Left forelimb (tissue), 1 donor: ENCODE results near the gene SNRPA1.
"Not testable (repeated sequence)": the region's sequence is repeated elsewhere in the genome, so short reads cannot be mapped to it uniquely, and the experiment has no call there.

Experiments used
- DNase-seq: peaks from one replicate; pipeline ENCODE4 v3.0.0-alpha.2; 2018; ENCODE audit warnings: low spot score

SNRPA1 gene

DNA sequence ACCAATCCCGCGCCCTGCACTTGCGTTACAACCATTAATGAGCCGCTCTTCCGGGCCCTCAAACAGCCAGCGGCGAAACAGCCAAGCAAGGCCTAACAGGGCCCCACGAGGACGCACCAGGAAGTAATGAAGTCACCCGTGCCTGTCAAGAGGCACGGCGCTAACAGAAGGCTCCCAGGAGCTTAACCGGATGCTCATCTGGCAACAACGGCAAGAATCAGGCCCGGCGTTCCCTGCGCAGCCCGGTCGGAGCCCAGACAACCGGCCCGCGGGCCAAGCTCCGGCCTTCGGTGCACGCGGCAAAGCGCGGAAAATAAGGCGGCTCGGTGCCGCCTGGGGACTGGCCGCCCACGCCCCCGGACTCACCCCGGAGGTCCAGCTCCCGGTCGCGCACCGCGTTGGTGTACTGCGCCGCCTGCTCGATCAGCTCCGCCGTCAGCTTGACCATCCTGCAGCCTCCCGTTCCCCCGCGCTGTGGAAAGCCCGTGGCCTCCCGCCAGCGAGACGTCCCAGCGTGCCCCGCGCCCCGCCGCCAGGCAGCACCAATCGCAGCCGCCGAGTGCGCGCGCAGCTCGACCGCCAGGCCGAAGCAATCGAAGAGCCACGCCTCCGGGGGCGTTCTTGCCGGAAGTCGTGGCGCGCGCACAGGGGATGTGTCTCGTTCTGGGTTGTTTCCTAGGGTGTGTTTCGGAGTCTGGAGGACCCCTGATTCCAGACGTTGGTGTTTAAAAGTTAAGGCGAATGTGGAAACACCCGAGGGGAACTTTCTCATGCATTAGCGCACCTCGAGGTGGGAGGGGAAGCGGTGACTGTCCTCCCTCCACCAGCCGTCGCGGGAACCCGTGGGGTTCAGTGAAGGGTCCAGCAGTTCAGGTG, at the start of gene SNRPA1:
SNRPA1 (minus strand) TSS at position 518 of the 876 bp plus-strand sequence; CDS start at position 448, 70 bp downstream.
- peak; percentile 99 for DNase-seq

DNA sequence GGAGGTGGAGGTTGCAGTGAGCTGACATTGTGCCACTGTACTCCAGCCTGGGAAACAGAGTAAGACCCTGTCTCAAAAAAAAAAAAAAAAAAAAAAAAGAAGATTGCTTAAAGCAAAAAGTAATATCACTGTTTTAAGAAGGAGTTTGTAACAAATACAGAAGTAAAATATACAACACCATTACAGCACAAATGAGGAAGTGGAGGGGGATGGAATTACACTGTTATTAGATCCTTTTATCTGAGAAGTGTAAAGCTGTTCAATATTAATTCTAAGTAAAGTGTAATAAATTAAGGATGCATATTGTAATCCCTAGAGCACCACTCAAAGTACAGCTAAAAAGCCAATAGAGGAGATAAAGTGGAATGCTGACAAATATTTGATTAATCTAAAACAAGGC, 47.0 kb upstream of the SNRPA1 start:
- DNase-seq = no peak

DNA sequence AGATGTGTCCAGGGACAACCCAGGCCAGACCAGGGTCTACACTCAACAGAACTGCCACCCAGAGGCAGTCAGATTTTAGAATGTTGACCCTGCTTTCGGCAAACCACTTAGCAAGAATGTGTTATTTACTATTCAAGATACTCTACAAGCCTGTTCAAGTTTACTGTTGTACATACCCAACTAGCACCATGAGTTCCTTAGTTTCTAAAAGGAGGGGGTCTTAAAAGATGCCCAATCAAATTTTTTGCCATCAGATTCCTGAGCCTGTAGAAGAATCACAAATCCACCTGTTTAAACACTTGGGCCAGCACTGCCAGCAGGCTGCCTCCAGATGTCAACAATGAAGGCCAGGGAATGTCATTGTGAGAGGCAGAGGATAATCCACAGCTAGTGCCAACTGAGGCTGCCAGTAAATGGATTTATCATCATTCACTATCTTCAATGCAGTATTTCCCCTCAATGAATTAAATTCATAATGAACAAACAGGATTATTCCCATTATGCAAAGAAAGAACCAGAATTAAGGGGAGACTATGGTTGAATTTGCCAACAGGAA, 43.5 kb upstream of the SNRPA1 start:
- no peak for DNase-seq

DNA sequence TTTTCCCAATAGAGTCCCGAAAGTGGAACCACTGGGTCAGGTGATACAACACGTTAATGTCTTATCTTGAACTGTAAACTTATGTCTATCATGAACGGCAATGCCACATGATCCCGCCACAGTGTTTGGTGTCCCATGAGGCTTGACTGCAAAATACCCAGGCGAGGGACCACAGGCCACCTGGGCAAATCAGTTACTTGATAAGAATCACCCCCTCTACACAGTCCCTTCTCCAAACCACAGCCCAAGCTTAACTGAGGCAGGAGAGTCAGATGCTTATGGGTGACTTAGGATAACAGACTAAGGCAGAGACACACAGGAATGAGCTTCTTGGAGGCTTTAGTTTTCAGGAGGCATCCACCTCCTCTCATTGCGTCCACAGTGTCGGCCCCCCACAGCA, 42.9 kb upstream of the SNRPA1 start:
- no peak for DNase-seq

DNA sequence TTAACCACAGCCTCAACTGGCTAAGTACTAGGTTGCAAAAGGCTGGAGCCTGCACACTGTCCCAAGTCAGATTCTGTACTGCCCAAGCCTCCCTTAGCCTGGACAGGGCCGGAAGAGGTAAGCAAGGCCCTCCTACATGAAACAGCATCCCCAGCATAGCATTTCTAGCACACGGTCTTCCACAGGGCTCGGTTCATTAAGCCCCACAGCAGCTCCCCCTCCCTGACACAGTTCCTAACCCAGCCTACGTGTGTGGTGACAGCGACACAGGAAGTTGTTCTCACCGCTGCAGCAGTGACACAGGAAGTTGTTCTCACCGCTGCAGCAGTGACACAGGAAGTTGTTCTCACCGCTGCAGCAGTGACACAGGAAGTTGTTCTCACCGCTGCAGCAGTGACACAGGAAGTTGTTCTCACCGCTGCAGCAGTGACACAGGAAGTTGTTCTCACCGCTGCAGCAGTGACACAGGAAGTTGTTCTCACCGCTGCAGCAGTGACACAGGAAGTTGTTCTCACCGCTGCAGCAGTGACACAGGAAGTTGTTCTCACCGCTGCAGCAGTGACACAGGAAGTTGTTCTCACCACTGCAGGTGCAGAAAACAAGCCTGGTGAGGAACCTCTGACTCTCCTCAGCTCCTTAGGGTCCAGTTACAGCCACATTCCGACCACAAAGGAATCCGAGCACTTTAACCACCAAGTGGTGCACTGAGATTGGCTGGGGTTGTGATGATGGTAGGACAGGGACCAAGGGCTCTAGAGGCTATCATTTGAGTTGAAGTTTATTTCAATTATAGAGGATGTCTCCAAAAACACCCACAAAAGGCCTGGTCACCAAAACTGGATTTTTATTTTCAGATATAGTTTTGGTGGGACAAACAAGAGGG, 39.1 kb upstream of the SNRPA1 start:
- DNase-seq = not testable (repeated sequence)

DNA sequence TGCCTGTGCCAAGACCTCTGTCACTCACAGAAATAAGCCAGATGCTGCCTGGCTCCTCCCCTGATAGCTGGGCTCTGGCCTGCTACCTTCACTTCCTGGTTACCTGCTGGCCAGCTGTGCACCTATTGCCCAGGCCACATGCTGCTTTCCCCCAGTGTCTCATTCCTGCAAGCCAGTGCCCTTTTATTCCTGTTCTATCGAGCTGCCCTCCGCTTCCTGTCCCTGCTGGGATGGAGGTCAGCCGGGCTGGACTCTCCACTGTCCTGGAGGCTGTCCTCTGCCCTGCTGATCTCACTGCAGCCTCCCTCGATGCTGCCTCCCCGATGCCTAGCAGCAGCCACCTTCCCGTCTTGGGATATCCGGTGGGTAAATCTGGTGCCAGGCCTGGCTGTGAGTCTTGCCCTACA, 37.0 kb upstream of the SNRPA1 start:
- no peak for DNase-seq

DNA sequence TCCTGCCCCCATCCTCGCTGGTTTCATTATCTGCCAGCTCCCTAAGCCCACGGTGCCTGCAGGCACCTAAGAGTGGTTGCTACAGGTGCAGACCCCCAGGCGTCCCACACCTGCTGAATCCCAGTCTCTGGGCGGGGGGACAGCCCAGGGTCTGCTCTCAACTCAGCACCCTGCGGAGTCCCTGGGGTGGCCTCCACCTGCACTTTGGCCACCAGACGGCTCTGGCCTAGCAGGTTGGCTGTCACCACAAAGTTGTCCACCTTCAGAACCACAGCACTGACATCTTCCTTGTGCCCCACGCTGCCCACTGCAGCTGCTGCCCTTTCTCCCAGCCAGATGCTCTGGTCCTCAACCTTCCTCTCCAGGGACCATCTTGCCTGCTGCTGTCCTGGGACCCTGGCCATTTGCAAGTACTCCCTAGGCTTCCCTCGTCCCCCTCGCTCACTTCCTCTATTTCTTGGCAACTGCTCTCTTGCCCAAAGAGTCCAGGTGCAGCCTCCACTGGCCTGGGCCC, 34.9 kb upstream of the SNRPA1 start:
- DNase-seq = no peak

DNA sequence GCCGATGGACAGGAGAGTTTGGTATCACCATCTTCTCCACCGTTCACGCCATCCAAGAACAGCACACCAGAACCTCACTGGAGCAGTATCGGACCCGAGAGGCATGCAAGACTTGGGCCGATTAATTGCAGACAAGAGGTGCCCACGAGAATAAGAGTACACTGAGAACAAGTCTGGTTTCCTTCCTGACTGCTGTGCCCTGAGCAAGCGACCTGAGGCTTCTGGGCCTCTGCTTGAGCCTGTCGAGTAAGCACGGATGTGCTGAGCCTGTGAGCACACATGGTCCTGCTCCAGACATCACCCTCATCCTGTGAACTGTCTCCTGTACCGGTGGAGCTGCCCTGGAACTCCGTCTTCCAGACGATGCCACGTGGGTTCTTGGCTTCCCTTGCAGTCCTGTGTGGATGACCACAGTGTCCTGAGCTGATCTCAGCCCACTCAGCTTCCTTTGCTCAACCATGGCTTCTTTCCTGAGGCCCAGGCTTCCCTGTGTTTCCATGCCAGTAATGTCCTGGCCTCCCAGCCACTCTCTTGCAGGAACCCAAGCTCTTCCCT, 34.3 kb upstream of the SNRPA1 start:
- peak; percentile 17 for DNase-seq

DNA sequence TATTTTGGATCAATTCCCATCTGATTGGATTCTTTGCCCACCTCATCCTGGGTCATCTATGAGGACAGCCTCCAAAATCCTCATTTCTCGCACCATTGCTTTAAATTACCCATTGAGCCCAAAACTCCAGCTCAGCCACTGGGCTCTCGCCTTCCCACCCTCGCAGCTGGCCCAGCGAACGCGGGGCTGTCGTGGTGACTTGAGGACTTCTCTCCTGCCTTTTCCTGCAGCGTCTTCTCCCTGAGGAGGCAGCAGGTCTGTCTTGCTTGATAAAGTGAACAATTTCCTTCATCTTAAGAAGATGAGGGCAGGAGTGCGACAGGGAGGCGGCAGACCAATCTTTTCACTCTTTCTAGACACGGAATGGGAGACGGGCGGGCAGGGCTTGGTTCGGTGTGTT, 33.0 kb upstream of the SNRPA1 start:
- DNase-seq = no peak

DNA sequence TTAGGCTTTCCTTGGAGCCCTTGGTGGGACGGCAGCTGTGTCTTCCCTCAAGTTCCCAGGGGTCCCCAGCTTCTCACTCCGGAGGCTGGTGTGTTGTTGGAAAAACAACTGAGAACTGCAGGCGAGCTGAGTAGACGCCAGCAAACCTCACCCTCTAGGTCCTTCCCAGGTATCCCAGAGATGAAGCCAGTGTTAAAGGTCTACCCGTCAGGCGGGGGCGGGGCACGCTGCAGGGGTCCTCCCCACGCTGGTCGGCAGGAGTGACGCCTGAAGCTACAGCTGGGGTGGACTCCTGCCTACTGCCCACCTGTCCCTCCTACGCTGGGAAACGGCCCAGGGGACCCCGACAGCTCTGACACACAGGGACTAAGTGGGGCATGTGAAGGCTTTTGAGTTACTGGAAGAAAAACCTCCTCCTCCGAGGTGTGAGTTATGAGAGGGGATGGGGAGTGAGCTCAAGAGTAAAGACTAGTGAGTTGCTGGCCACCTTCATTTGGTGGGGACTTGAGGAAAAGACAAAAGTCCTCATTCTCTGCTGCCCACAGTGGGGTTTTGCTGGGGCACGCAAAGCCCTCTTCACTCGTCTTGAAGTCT, 32.2 kb upstream of the SNRPA1 start:
- no peak for DNase-seq

DNA sequence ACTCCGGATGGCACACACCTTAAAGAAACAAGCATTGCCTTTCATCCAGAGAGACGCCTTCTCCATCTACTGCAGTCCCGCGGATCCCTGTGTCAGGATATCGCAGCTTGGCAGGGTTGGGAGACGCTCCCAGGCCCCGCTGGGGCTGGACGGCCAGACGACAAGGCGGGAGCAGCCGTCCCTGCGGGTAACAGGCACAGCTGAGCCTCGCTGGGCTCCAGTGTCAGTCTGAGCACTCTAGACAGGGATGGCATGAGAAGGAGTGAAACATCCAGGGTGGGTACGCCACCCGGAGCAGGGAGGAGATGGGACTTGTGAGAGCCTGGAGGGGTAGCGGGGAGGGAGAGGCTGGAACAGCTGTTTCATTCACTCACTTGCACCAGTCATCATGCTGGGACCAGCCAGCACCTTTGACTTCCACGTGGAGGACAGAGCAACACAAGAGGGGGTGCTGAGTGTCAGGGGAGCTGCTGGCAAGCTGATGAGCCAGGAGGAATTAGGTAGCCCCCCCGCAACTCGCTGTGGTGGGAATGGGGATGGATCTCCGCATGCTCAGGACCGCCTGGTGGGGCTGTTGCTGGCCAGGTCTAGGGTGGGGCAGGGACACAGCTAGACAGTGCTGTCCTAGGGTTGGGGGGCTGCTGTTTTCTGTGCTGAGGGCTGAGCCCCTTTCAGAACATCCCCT, 31.6 kb upstream of the SNRPA1 start:
- DNase-seq = no peak

DNA sequence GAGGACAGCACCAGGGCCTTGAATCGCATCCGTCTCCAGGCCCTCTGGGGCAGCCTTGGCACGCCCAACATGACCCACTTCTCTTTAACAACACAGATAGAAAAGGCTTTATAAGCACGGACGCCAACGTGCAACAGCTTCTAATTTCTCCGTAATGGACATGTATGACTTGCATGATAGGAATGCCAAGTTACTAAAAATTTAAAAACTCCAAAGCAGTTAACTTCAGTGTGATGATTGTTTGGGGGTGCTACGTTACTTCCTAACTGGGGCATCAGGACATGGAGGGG, 30.9 kb upstream of the SNRPA1 start:
- no peak for DNase-seq

DNA sequence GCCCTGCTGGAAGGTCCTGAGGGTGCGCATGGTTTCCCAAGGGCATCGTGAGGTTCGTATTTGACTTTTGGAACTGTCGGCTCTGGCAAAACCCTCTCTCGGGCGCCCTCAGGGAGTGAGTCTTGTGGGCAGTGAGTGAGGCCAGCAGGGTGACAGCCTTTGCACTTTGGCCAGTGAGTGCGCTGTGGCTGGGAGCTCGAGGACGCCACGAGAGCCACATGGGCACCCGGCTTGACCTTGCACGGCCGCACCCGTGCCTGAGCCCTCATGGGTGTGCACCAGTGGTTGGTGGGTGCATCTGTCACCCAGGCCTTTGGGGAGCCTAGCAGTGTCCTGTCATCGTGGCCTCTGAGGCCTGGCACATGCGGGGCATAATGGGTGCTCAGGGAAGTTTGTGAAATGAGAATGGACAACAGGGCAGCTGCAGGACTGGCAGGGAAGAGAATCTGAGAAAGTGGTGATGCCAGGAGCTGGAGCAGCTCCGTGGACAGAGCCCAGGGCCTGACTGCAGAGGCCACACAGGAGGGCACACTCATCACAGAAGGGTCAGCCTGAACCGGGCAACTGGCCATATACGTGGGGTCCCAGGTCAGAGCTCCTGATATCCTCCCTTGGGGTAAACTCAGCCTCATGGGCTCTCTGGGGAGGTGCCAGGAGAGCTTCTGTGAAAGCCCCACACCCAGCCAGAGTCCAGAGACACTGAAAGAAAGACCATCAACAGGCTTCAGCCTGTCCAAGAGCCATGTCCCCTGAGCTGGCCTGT, 30.4 kb upstream of the SNRPA1 start:
- DNase-seq = no peak

DNA sequence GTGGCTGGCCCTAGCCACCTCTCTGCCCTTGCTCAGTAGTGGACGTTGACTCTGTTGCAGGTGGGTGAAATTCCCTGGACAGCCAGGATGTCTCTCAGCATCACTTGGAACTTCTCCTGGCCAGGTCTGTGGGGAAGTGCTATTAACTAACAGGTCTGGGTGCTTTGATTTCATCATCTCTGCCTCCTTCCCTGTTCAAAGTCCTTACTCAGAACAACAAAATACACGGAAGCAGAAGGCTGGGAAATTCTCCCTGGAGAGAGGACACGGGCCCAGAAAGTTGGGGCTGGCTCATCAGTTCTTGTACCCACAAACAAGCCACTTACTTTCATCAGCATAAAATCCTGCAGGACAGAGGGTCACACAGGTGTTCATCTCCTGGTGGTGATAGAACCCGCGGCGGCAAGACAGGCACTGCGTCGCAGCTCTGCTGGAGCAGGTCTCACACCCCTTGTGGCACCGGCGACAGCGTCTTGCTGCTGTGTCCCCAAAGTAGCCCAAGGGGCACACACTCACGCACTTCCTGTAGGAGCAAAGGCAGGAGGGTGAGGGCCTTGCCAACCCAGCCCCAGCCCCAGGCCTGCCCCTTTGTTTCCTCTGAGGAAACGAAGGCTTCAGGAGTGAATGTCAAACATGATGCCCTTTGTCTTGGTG, 29.6 kb upstream of the SNRPA1 start:
- DNase-seq = peak; percentile 33

DNA sequence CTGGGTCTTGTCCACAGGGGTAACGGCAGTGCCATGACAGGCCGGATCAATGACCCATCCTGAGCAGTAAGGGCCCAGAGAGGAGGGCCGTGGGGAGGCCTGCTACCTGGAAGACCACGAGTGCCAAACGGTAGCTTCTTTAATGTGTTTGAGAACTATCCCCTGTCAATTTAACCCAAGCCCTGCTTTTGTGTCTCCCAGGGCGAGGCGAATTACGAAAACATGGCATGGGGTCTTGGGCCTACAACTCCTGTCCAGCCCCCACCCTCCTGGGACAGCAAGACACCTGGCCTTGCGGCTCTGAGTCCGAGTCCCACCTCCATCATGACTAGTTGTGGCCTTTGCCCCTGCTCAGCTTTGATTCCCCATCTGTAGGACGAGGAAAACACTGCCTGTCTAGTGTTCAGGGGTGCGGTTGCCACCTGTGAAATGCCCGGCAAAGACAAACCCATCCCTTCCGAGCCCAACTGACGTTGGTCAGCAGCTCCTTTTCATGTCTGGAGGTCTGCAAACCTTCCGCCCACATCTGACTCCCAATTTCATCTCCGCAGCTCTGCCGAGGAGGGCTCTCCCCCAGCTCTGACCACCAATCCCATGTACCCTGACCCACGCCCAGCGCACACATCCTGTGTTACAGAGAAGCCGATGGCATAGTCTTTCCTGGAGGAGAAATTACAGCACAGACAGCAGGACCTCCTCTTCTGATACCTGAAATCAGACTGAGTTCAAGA, 28.9 kb upstream of the SNRPA1 start:
- peak; percentile 58 for DNase-seq

DNA sequence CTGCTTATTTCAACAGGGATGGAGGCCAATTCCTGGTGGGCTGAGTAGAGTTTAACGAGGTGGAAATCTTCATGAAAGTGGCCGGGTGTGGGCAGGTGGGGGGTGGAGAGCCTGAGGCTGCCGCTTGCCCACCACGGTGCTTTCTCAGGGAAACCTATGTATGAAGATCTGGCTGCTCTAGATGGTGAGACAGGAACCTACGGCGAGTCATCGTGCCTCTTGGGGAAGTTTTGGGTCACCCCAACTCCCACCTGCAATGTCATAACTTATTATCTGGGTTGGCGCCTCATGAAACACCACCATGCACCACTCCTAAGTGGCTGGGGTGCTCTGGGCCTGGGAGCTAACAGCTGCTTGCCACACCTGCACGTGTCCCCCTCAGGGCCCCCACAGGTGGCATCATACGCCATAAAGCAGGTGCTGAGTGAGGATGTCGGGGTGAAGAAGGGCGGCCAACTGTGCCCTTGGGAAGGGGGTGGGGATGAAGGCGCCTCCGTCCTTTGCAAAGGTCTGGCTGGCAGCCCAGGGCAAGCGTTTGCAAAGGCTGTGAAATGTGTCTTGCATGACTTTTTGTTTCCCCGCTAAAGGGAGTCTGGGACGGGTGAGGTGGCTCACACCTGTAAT, 27.9 kb upstream of the SNRPA1 start:
- no peak for DNase-seq

DNA sequence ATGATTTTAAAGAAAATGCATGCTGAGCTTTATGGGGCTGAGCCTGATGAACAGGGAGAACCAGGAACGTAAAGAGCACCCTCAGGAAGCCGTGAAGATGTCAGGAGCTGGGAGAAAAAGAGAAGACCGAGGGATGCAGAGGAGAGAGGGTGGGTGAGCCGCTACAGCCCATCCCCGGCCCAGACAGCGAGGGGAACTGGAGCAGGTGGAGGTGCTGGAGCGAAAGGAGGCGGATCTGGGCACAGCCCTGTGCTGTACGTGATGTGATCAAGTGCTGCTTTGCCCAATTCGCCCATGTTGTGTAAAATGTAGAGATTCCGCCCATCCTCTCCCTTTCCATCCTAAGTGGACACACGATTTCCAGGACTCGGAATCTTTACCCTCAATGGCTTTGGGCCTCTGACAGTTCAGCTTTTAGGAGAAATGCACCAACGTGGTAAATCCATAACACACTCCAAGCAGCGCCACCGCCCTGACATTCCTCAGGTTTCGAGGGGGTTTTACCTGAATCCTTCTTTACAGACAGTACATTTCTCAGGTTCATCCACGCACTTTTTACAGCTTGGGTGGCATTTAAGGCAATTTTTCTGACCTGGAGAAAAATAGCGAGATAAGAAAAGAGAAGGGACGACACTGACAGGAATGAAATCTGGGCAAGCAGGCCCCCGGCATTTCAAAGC, 27.1 kb upstream of the SNRPA1 start:
- no peak for DNase-seq

DNA sequence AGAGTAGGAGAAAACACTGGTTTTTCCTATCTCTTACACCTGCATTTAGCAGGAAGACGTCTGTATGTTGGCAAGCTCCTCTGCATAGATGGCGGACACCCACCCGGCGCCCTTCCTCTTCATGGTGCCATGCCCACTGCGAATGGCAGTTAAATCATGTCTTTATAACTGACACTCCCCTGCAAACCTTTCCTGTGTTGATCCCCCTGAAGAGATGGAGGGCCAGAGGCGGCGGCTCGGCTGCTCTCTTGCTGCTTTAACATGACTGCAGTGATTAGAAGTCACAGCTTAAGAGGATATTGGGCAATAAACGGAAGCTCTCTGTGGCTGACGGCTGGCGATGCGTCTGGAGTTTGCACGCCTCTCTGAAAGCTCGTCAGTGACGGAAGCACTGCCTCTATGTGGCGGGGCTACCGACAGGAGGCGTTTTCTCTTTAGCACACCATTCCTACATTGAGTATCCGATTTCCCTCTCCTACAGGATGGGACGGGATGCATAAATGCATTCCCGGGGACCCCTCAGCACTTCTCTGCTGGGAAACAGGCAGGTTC, 25.5 kb upstream of the SNRPA1 start:
- DNase-seq = no peak
